A673 (cell line): ENCODE measurements around the gene FBXL17. TPM values are rescaled to one million over a fixed set of nuclear protein-coding genes. Genes with fewer than 3 reads are reported as not detected.

Experiments used
- BruUV-seq: library from RNA; stranded (reverse); fragments of 400-500 nt; replicated peaks from 2 replicates; lab custom pipeline; 2021; lab: Mats Ljungman, UMichigan
- CTCF ChIA-PET: fragments of 300-600 bp; sonication (Branson Sonifier 250); formaldehyde crosslinking; loops from one replicate; lab custom pipeline; 2022; ENCODE audit warnings: antibody characterized with exemption; lab: Charles Lee
- POLR2A ChIA-PET: fragments of 300-600 bp; sonication (Branson Sonifier 250); formaldehyde crosslinking; loops from one replicate; lab custom pipeline; 2022; ENCODE audit warnings: antibody characterized with exemption; ENCODE audit not compliant: low non-redundant PET; lab: Charles Lee
- DNase-seq: peaks from one replicate; pipeline ENCODE4 v3.0.0-alpha.2; 2015; ENCODE audit warnings: low spot score
- H3K27ac ChIP-seq: fragments of 200-600 bp; sonication (generic); 2 replicates; pipeline ENCODE4 v1.5.1; 2016; ENCODE audit warnings: mixed run types, low read depth, mild to moderate bottlenecking, mixed read lengths, antibody characterized with exemption, low read length; ENCODE audit not compliant: poor library complexity, severe bottlenecking
- H3K27me3 ChIP-seq: fragments of 200-600 bp; sonication (generic); replicated peaks from 2 replicates; pipeline ENCODE4 v1.6.1; 2017; ENCODE audit warnings: mixed run types, low read depth, mild to moderate bottlenecking, mixed read lengths, antibody characterized with exemption, low read length; ENCODE audit not compliant: insufficient read depth, poor library complexity
- H3K36me3 ChIP-seq: fragments of 200-600 bp; sonication (generic); 2 replicates; pipeline ENCODE4 v1.6.1; 2016; ENCODE audit warnings: mixed run types, mild to moderate bottlenecking, mixed read lengths, antibody characterized with exemption, low read length; ENCODE audit not compliant: insufficient read depth, poor library complexity, severe bottlenecking
- H3K4me1 ChIP-seq: fragments of 200-600 bp; sonication (generic); 2 replicates; pipeline ENCODE4 v1.6.1; 2017; ENCODE audit warnings: mixed run types, mild to moderate bottlenecking, mixed read lengths, antibody characterized with exemption, low read length; ENCODE audit not compliant: insufficient read depth, poor library complexity, severe bottlenecking
- H3K4me3 ChIP-seq: fragments of 200-600 bp; sonication (generic); 2 replicates; pipeline ENCODE4 v1.5.1; 2016; ENCODE audit warnings: low read depth, mixed run types, mild to moderate bottlenecking, mixed read lengths, low read length; ENCODE audit not compliant: poor library complexity, severe bottlenecking
- H3K9me3 ChIP-seq: fragments of 200-600 bp; sonication (generic); 2 replicates; pipeline ENCODE4 v1.6.1; 2016; ENCODE audit warnings: mixed run types, low read depth, mild to moderate bottlenecking, mixed read lengths, antibody characterized with exemption, low read length; ENCODE audit not compliant: poor library complexity, severe bottlenecking
- EZH2 ChIP-seq: fragments of 200-600 bp; sonication (generic); IDR thresholded peaks from 2 replicates; pipeline ENCODE4 v1.6.1; 2017; ENCODE audit warnings: borderline replicate concordance, low read depth, mild to moderate bottlenecking, mixed read lengths, antibody characterized with exemption, low read length; ENCODE audit not compliant: poor library complexity, severe bottlenecking
- intact Hi-C: fragments of 100-400 bp; cut with micrococcal nuclease; formaldehyde crosslinking; loops from one replicate; pipeline ENCODE4 v1.10.0; 2022; ENCODE audit not compliant: unreplicated experiment
- total RNA-seq: library from RNA; stranded (reverse); gene quantifications from 2 replicates; pipeline ENCODE4 v1.2.3, GENCODE V29; 2021
- TF ChIP-seq, protein P1 (sequence below): fragments of 300-800, 200-600 bp; sonication (generic); conservative IDR thresholded peaks from 2 replicates; pipeline ENCODE4 v1.5.1; 2017; ENCODE audit warnings: low read depth, mild to moderate bottlenecking, antibody characterized with exemption, low read length, moderate library complexity, mixed read lengths

The FBXL17 gene
- total RNA-seq, 1 experiment from 2014 or later, result 5.7 TPM

DNA sequence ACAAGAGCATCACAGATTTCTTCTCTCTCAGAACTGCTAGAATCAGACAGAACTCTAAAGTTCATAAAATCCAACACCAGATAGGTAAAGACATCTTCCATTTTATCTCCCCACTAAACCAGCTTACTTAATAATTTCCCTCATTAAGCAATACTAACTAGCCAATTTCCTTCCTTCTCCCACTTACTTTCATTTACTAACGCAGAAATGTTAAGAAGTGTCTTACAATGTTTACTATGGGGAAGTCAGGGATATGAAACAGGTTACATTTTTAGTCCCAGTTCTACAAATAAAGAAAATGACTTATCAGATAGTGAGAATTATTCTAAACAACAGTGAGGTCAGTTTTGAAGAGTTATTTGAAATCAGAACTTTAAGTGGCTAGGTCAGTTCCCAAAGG lies 236.5 kb downstream of the FBXL17 start:
- Histone ChIP-seq H3K27me3 (no peaks in the 10 kb centered on the region), H3K27ac (no peak overlapping the region), H3K9me3 (no peaks in the 10 kb centered on the region), H3K4me1 (no peaks in the 10 kb centered on the region), H3K4me3 (no peak overlapping the region), H3K36me3 (no peaks in the 10 kb centered on the region)
- TF ChIP-seq, protein P1, sequence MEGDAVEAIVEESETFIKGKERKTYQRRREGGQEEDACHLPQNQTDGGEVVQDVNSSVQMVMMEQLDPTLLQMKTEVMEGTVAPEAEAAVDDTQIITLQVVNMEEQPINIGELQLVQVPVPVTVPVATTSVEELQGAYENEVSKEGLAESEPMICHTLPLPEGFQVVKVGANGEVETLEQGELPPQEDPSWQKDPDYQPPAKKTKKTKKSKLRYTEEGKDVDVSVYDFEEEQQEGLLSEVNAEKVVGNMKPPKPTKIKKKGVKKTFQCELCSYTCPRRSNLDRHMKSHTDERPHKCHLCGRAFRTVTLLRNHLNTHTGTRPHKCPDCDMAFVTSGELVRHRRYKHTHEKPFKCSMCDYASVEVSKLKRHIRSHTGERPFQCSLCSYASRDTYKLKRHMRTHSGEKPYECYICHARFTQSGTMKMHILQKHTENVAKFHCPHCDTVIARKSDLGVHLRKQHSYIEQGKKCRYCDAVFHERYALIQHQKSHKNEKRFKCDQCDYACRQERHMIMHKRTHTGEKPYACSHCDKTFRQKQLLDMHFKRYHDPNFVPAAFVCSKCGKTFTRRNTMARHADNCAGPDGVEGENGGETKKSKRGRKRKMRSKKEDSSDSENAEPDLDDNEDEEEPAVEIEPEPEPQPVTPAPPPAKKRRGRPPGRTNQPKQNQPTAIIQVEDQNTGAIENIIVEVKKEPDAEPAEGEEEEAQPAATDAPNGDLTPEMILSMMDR, result no peak
- TF ChIP-seq EZH2, result no peak
- intact Hi-C loops, result loop anchor here (5.0 kb wide), 1 partner anchor 202 kb away; no protein-coding TSS in a partner anchor
- ChIA-PET POLR2A (no interaction called here), CTCF (no interaction called here)
- no TSS peak for BruUV-seq
- no peak for DNase-seq

GRCh38 chr5:108144332-108144731 lies 237.6 kb downstream of the FBXL17 start:
- Histone ChIP-seq H3K36me3 (no peaks in the 10 kb centered on the region), H3K27me3 (no peaks in the 10 kb centered on the region), H3K9me3 (no peaks in the 10 kb centered on the region), H3K4me3 (no peak overlapping the region), H3K27ac (no peak overlapping the region), H3K4me1 (no peaks in the 10 kb centered on the region)
- TF ChIP-seq EZH2, result no peak
- TF ChIP-seq, protein P1, result no peak
- CTCF ChIA-PET, result no interaction called here
- POLR2A ChIA-PET, result no interaction called here
- BruUV-seq, result no TSS peak
- no peak for DNase-seq
- intact Hi-C loops, result no loop called here

DNA sequence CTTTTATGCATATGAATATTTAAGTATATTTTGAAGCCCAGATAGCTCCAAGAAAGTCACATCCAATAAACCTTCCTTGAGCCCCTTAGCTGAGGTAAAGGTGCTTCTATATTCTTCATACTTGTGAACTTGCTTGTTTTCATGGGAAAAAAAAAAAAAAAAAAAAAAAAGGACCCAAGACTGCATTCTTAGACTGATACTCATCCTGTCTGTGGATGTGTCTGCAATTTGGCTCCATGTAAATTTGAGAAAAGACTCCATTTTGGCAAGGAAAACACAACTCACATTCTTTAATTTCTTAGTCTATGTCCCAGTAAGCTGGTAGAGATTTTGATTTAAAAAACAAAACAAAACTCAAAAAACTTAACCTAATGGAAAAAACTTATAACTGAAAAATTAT lies 238.3 kb downstream of the FBXL17 start:
- BruUV-seq, result no TSS peak
- Histone ChIP-seq H3K9me3 (no peaks in the 10 kb centered on the region), H3K4me1 (no peaks in the 10 kb centered on the region), H3K36me3 (no peaks in the 10 kb centered on the region), H3K4me3 (no peak overlapping the region), H3K27me3 (no peaks in the 10 kb centered on the region), H3K27ac (no peak overlapping the region)
- no peak for TF ChIP-seq EZH2
- TF ChIP-seq, protein P1, result no peak
- CTCF ChIA-PET, result no interaction called here
- DNase-seq, result no peak
- POLR2A ChIA-PET, result no interaction called here
- intact Hi-C loops, result no loop called here
